Ishikawa (cell line): Measurements from ENCODE around the gene METTL27.
A peak's percentile ranks its signal among the peaks of the same experiment; 100 is the strongest.

Experiments used
- CEBPB ChIP-seq: IDR thresholded peaks from 2 replicates; pipeline ENCODE4 v1.6.1; 2012
- CREB1 ChIP-seq: IDR thresholded peaks from 2 replicates; pipeline ENCODE4 v1.6.1; 2012; ENCODE audit warnings: low read depth
- EGR1 ChIP-seq: IDR thresholded peaks from 2 replicates; pipeline ENCODE4 v1.6.1; 2012
- EP300 ChIP-seq: IDR thresholded peaks from 2 replicates; pipeline ENCODE4 v1.6.1; 2012; ENCODE audit warnings: borderline replicate concordance
- FOXM1 ChIP-seq: IDR thresholded peaks from 2 replicates; pipeline ENCODE4 v1.6.1; 2012; ENCODE audit warnings: low read depth, borderline replicate concordance
- MAX ChIP-seq: IDR thresholded peaks from 2 replicates; pipeline ENCODE4 v1.6.1; 2012
- NFIC ChIP-seq: IDR thresholded peaks from 2 replicates; pipeline ENCODE4 v1.6.1; 2012
- RAD21 ChIP-seq: IDR thresholded peaks from 2 replicates; pipeline ENCODE4 v1.6.1; 2012; ENCODE audit warnings: low read depth
- REST ChIP-seq: IDR thresholded peaks from 2 replicates; pipeline ENCODE4 v1.6.1; 2012; ENCODE audit warnings: low read depth, mild to moderate bottlenecking
- TAF1 ChIP-seq: IDR thresholded peaks from 2 replicates; pipeline ENCODE4 v1.6.1; 2012; ENCODE audit warnings: low read depth, mild to moderate bottlenecking
- TCF12 ChIP-seq: IDR thresholded peaks from 2 replicates; pipeline ENCODE4 v1.6.1; 2012; ENCODE audit warnings: low read depth
- TEAD4 ChIP-seq: IDR thresholded peaks from 2 replicates; pipeline ENCODE4 v1.6.1; 2012
- USF1 ChIP-seq: IDR thresholded peaks from 2 replicates; pipeline ENCODE4 v1.6.1; 2012
- YY1 ChIP-seq: IDR thresholded peaks from 2 replicates; pipeline ENCODE4 v1.6.1; 2012; ENCODE audit warnings: low read depth
- ZBTB7A ChIP-seq: IDR thresholded peaks from 2 replicates; pipeline ENCODE4 v1.6.1; 2012; ENCODE audit warnings: low read depth

Gene METTL27

GRCh38 chr7:73842067-73842976 is at the start of gene METTL27:
Gene METTL27, minus strand, starts transcription at chr7:73842516. Its CDS starts 376 bp downstream, at chr7:73842140.
- TF ChIP-seq ZBTB7A (peak; percentile 97), TEAD4 (no peak), CEBPB (no peak), RAD21 (no peak), YY1 (no peak), EP300 (no peak), TAF1 (peak; percentile 31; the same call in 1 of the 2 replicates), USF1 (no peak), FOXM1 (no peak), NFIC (no peak), EGR1 (no peak), REST (no peak)

- no peak for TF ChIP-seq CEBPB
- TF ChIP-seq YY1: no peak
- no peak for TF ChIP-seq TCF12
- no peak for TF ChIP-seq EGR1
- no peak for TF ChIP-seq MAX
- TF ChIP-seq TAF1: no peak
- TF ChIP-seq EP300: no peak
- TF ChIP-seq ZBTB7A: no peak
- no peak for TF ChIP-seq REST
- no peak for TF ChIP-seq RAD21
- no peak for TF ChIP-seq FOXM1
- TF ChIP-seq CREB1: no peak
- TF ChIP-seq NFIC: no peak
- TF ChIP-seq TEAD4: no peak
- TF ChIP-seq USF1: no peak
Measured at GRCh38 chr7:73891178-73891885, 49.0 kb upstream of the METTL27 start.

- TF ChIP-seq TEAD4: no peak
- TF ChIP-seq CEBPB: no peak
- TF ChIP-seq EGR1: no peak
- no peak for TF ChIP-seq RAD21
- TF ChIP-seq FOXM1: no peak
- no peak for TF ChIP-seq TCF12
- TF ChIP-seq USF1: no peak
- TF ChIP-seq NFIC: no peak
- no peak for TF ChIP-seq ZBTB7A
- TF ChIP-seq TAF1: no peak
- TF ChIP-seq YY1: no peak
Measured at GRCh38 chr7:73890555-73891147, 48.3 kb upstream of the METTL27 start.

GRCh38 chr7:73888959-73889358 is 46.6 kb upstream of the METTL27 start:
- peak; percentile 40; the same call in 1 of the 2 replicates for TF ChIP-seq RAD21
- TF ChIP-seq REST: no peak
- TF ChIP-seq FOXM1: no peak
- peak; percentile 42; the same call in 1 of the 2 replicates for TF ChIP-seq MAX
- TF ChIP-seq TEAD4: no peak
- TF ChIP-seq CEBPB: no peak
- TF ChIP-seq EGR1: no peak
- TF ChIP-seq EP300: no peak
- TF ChIP-seq NFIC: no peak
- TF ChIP-seq ZBTB7A: no peak
- no peak for TF ChIP-seq CREB1
- no peak; the same call in 1 of the 2 replicates for TF ChIP-seq USF1
